ENCODE measurements around the gene MTRR.

The MTRR gene

DNA sequence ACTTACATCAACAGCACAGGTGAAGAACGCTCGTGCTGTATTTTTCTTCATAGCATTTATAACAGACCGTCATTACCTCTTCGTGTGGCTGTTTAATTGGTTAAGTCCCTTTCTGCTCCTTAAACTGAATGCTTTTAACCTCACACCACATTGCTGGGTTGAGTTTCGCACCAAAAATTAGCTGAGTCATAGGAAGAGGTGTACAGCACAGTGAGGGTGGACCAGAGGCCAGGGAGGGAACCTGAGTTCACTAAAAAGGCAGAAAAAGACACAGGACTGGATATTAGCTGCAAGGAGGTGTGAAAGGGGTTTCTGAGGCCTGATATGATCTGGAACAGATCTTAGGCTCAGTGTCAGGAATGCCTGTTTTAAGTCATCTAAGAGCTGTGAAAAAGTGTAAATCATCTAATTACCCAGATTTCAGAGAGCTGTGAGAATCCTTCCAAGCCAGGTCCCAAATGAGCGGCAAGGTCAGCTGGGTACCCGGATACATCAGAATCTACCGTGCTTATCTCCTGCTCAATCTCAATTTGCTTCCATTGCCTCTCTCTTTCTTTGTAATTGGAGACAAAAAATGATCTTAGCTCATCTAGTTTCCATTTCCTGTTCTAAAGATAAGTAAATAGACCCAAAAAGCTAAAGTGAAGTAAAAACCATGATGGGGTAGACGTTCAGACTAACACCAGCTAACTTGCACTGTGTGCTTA, 10.9 kb upstream of the MTRR start:
- no peak for FAIRE-seq

DNA sequence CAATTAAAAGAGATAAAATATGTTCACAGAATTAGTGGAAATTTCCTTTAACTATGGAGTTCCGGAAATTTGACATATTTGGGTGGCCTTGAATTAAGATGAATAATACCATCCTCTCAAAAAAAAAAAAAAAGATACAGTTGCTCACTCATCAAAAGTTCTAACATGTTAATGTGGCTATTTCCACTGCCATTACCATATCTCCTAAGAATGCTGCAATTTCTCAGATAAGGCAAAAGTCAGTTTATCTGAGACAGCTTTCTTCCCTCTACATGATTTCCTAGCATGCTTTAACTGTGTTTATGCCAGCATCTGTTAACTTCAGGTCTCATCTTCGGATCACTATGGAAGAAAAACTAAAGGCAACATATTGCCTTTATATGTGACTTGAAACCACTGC, 2.8 kb upstream of the MTRR start:
- no peak for FAIRE-seq

DNA sequence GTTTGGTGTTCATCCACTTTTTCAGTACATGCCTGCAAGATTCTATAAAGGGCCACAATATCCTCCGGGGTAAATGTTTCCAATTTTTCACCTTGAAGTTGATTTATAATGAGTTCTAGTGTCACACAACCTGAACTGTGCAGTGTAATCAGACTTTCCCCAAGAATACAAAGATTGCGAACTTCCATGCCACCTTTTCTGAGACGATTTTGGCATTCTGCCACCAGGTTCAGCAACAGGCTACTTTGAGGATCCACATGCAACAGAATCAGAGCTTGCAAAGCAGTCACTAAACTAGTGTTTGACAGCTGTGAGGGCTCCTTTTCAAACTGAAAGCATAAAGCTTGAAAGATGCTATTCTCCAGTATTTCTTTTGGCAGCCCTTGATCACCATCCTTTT, 1.7 kb upstream of the MTRR start:
- no peak for FAIRE-seq

DNA sequence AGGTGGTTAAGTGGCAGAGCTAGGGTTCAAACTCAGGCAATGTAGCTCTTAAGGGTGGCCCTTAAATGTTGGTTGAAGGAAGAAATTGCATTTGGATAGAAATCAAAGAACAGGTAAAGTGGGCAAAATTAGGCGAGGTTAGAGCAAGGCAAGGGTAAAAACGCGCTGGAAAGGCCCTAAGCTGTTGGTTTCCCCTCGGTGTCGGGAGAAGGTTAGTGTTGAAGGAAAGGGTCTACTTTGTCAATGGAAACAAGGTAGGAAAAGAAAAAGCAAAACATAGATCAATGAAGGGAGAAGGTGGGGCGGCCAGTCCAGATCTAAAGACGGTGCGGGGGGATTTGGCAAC, 548 bp upstream of the MTRR start:
- FAIRE-seq = no peak

DNA sequence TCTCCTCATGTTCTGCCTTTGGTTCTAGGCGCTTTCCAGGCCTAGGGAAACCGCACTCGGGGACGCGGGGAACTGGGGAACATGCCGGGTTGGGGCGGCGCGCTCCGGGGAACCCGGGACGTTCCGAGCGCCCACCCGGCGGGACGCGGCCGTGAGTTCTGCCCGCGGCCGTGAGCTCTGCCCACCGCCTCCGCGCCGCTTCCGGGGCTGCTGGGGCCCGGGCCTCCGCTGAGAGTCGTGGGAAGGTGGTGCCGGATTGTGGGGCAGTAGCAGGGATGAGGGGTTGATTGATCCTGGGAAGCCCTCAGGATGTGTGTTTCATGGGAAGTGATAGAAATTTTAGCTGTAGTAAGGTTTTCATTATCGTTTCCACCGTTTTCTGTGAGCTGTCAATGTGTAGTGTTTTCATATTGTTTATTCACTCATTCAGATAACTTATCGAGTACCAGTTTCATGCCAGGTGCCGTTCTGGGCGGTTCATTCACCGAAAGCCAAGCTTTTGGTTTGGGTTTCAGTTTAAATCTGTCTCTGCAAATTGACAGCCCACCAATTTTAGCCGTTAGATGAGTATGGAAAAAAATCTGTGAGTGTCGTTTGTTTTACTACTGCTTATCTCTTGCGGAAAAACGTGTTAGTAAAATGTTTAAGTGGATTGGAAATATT, 657 bp downstream of the MTRR start:
- no peak for FAIRE-seq

DNA sequence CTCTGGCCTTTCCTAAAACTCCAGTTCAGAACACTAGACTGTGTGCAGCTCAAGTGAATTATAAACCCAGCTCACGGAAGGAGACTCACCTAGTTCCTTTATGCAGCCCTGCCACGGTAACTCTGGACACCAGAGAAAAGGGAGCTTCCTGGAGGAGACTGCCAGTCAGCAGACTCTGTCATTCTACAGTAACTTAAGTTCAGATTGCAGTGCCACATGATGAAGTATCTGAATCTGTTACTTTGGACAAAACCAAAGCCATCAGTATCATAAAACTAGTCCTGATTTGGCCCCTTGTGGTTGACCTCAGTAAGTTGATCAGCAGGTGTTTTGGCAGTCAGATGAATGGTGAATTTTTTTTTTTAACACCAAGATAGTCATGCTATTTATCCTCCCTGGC, 2.7 kb downstream of the MTRR start:
- no peak for FAIRE-seq

DNA sequence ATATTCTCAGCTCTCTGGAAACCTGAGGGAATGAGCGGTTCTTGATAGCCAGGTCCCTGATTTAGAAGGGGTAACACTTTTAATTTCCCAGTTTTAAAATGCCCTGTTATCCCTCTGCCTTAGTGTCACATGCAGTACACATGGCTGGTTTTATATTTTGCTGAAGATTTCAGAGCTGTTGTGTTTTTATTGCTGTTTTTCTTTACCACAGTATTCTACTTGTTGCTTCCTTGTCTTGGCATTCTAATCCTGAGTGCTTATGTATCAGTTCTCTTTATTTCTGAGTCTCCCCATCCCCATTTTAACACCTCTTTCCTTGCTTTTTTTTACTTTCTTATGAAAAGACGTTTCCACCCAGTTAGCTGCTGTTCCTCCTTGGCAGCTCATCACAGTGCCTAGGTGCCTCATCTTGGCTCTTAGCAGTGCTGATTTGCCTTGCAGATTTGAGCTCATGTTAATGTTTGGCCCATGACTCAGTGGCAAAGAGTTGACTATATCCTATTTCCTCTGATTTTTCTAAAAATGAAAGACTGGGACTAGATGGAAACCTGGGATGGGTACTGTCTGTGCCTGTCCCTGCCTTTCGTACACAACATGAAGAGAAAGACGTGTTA, 3.7 kb downstream of the MTRR start:
- no peak for FAIRE-seq

DNA sequence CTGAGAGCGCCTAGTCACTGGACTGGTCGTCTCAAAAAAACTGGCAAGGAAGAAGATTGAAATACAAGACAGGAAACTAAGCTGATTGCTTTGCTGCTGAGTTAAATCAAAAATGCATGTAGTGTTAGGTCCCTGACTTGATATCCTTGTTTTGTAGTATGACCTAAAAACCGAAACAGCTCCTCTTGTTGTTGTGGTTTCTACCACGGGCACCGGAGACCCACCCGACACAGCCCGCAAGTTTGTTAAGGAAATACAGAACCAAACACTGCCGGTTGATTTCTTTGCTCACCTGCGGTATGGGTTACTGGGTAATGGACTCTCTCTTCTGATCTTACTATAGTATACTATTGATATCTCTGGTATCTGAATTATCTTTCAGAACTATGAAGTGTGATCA, 4.3 kb downstream of the MTRR start:
- FAIRE-seq = no peak

DNA sequence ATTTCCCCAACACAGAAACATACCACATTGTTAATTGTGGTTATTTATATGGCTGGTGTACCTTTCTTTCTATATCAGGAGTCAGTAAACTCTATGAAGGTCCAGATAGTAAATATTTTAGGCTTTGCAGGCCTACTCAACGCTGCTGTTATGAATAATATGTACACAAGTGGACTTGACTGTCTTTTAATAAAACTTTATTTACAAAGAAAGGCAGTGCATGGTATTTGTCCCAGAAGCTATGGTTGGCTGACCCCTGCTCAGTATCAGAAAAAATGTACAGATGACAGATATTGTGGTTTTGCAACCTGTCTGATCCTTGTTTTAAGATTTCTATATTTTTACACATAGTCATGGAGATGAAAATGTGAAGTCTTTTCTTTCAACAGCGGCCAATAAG, 5.7 kb downstream of the MTRR start:
- FAIRE-seq = no peak

DNA sequence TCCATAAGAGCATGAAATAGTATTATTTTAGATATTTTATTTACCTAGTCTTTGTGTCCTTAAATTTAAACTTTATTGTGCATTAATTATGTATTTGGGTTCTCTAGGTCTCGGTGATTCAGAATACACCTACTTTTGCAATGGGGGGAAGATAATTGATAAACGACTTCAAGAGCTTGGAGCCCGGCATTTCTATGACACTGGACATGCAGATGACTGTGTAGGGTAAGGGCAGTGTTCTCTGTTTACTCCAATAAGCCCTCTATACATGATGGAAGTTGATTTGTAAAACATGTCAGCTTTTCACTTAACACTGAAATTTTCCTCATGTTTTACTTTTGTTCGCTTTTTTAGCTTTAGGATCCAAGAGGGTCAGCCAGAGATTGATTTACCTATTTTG, 6.2 kb downstream of the MTRR start:
- FAIRE-seq = no peak

DNA sequence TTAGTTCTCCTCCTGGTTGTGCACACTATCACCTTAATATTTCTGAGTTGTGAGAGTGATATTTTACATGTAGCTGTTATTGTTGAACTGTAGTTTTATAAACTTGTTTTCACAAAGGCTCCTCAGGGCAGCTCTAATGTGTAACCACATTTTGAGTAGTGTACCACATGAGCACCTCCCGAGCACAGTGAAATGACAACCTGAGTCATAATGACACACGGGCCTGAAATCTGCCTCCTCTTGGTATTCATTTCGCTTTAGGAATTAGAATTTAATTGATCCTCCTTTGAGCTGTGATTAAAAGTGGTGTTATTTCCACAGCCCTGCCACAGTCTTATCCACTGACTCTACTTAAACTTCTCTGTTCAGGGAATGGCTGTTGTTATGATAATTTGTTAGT, 7.9 kb downstream of the MTRR start:
- no peak for FAIRE-seq

DNA sequence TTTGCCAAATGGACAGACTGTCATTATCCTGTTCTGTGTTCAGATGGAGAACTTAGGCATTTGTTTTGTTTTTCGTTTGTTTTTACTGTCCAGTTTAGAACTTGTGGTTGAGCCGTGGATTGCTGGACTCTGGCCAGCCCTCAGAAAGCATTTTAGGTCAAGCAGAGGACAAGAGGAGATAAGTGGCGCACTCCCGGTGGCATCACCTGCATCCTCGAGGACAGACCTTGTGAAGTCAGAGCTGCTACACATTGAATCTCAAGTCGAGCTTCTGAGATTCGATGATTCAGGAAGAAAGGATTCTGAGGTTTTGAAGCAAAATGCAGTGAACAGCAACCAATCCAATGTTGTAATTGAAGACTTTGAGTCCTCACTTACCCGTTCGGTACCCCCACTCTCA, 8.9 kb downstream of the MTRR start:
- no peak for FAIRE-seq

DNA sequence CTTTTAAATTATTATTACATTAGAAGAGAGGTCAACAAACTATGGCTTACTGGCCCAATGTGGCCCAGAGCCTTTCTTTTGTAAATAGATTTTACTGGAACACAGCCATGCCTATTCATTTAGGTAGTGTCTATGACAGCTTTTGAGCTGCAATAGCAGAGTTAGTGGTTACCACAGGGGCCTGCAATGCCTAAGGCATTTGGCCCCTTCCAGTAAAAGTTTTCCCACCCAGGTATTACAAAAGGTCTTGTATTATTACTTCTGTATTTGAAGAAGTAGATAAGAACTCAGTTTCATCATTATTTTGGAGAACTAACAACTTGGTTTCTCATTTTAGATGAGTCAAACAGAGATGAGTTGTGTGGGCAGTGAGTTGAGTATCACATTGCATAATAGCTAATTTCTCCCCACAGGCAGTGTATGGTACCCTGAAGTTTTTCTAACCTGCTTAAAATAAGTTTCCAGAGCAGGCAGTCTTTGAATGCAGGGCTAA, 9.5 kb downstream of the MTRR start:
- FAIRE-seq = no peak

DNA sequence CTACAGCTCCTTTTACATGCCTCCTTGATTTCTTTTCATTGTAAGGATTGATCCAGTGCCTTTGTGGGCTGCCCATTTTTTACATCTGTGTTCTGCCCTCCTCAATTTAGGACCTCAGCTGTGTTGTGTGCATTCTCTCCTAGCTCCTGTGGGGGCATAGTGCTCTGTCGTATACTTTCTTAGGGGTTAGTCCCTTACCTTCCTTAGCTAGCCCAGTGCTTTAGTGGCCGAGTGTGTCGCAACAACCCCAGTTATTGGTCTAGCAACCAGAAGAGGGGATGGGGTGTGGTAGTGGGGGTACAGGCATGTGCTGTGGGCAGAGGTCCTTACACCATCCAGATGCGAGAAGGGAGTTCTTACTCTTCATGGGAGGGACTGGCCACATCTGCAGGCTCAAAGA, 12.1 kb downstream of the MTRR start:
- FAIRE-seq = no peak

DNA sequence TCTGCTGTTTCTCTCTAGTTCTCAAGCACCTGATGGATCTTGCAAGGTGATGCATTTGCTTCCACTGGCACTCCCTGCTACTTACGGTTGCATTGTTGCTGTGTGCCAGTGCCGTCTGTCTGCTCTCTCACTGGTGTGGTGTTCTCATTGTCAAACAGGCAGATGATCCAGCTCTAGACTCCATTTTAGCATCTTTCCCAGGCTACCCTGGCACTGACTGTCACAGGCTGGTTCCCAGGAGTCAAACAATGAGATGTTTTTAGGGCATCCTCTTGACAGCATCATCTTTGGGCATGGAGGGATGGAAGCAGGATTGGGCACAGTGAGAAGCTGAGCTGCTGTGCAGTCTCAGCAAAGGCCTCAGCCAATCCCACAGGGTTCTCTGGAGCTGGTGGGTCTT, 12.9 kb downstream of the MTRR start:
- no peak for FAIRE-seq

DNA sequence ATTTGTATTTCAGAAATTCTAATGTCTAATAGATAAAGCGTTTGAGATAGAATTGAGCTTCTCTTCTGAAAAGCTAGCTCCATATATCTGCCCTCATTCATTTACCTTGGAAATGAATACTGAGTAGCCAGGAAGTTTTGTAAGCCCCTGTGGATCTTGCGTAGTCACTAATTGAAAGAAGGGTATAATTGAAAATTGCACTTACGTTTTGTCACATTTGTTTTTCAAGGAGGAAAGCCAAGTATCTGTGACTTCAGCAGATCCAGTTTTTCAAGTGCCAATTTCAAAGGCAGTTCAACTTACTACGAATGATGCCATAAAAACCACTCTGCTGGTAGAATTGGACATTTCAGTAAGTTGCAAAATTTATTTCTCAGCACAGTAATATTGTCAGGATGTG, 14.0 kb downstream of the MTRR start:
- FAIRE-seq = no peak

DNA sequence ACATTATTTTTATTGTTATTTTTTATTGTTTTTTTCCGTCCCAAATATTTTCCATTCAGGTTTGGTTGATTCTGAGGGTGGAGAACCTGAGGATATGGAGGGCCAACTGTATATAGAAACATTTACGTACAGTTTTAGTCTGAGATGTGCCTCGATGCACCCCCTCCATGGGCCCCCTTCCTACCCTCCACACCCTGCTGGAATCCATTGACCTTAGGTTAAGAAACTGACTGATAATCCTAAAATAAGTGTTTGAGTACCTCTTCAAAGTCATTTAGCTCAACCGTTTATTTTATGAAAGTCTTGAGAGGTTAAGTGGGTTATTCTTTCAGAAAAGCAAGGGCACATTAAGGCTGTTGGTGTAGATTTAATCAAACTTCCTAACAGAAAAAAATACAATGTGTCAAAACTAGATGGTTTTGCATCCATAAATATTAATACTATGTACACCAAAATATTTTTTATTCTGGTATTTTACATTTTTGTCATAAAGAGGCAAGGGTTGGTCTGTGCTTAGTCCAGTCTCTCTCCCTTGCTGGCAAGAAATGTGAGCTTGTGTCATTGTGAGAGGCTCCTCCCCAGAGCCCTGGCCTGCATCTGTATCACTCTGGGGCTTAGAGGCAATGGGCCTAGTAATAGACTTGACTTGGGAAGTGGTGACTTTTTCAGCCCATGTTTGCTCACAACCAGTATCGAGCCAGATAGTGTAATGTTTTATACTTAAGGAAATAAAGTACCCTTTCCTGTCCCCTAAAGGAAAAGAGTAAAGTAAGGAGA, 15.7 kb downstream of the MTRR start:
- no peak for FAIRE-seq

DNA sequence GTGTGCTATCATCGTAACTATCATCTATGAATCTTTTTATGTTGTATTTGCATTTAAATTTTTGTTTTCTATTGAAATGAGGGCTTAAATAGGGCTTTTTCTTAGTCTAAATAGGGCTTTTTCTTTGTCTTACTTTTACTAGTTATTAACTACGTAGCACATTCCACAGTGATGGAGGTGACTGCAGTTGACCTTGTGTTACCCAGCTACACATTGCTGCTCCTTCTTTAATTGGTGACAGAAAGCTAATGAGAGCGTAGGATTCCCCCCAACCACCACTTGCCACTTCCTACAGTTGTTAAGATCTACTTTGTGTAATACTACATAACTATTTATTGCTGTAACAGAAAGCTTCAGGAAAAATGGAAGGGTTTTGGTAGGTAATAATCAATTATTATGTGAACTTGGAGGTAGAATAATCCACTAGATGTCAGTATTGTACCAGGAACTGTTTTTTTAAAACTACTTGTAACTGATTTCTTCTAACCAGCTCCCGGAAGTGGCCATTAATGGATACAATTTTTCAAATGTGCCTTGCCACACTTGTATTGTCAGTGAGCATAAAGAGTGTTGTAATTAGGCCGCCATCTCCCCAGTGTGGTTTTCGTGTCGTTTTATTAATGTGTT, 18.0 kb downstream of the MTRR start:
- FAIRE-seq = no peak

DNA sequence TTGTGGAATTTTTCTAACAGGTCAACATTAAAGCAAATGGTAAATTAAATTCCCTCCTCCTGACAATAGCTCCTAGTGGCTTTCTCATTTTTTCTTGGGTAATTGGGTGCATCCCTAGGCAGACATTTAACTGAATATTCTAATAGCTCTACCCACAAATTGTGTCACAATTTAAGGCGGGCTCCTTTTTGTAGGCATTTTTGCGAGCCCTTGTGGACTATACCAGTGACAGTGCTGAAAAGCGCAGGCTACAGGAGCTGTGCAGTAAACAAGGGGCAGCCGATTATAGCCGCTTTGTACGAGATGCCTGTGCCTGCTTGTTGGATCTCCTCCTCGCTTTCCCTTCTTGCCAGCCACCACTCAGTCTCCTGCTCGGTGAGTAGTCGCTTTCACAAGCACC, 20.0 kb downstream of the MTRR start:
- no peak for FAIRE-seq

DNA sequence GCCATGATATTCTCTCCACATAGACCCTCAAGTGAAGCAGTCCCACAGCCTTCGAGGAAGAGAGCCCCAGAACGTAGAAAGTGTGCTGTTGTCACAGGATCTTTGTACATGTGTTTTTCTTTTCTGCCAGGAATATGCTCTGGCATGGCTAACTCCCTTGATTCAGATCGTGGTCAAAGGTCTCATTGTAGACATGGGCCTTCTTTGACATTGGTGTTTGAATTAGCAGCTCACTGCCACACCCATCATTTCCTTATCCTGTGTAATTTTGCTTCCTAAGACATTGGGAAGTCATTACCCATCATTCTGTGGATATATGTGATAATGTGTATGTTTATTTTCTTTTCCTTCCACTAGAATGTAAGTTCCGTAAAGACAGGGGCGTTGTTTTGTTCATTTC, 25.5 kb downstream of the MTRR start:
- FAIRE-seq = no peak

DNA sequence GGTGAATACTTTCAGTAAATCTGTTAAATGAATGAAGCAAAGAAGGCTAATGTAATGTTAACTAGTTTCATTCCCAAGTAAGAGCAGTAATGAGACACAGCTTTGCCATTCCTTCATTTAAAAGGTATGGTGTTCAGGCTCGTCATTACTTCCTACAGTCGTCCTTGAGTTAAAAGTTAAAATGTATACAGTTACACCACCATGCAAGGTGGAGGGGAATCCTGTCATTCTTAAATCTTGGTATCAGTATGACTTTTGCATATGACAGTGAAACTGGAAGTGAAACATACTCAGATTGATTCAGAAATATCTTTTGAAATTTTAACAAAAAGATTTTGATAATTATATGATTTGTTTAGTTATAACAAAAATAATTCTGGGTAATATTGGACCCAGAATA, 25.9 kb downstream of the MTRR start:
- FAIRE-seq = no peak

DNA sequence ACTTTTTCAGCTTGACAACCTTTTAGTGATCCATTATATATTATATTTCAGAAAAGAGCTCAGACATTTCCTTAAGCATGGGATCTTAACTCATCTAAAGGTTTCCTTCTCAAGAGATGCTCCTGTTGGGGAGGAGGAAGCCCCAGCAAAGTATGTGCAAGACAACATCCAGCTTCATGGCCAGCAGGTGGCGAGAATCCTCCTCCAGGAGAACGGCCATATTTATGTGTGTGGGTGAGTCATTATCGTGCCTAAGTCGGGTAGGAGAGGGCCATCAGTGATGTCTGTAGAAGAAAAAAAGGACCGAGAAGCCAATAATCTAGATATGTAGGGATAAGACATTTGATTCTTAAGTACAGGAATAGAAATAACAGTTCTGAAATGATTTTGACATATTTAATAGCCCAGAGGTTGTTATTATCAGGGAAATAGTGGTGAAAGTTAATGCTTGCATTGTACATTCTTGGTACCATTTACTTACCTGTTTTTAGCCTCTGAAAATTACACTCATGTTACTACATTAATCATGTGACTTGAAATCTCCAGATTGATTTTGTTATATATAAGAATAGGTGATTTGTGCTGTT, 28.2 kb downstream of the MTRR start:
- no peak for FAIRE-seq

DNA sequence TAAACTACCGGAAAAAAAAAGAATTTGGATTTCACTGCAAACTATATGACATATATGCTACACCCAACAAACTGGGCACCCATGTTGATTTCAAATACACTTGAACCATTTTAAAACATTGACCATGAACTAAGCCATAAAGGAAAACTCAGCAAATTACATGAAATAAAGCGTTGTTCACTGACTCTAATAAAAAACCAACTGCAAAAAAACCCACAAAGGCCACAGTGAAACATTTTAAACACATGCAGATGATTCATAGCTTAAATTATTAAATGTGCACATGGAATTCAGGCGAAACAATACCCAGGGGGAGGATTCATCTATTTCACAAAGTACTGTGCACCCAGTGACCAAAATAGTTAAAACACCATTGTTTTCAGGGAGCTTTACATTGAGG, 33.3 kb downstream of the MTRR start:
- FAIRE-seq = no peak
